ENCODE measurements around the gene RAB11FIP3.

The RAB11FIP3 gene

DNA sequence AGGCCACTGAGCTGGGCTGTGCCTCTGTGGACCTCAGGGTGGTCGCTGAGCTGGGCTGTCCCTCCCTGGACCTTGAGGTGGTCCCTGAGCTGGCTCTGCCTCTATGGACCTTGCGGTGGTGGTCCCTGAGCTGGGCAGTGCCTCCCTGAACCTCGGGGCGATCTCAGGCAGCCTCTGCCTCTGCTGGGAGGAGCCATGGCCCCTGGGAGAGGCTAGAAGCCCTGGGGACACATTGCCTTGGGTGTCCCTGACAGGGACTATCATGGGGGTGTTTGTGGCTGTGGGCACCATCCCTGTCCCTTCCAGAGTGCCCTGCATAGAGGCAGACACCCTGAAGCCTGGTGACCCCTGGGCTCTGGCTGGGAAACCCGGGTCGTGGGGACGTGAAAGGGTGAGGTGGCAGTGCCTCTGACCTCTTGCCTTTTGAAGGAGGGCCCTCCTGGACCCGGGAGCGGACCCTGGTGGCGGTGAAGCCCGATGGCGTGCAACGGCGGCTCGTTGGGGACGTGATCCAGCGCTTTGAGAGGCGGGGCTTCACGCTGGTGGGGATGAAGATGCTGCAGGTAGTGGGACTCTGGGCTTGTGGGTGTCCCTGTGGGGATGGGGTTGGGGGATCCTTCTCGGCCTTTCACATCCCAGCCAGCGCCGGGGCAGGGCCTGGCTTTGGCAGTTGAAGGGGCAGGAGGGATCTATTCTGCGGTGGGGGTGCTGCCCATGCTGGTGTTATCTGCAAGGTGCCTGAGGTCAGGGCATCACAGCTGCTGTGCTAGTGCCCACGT lies 26.7 kb upstream of the RAB11FIP3 start:
- H3K9me3 ChIP-seq (replicated peaks; ENCODE audit: insufficient read depth, low read length), result no peaks in the 10 kb centered on the region
- no peaks in the 10 kb centered on the region for H3K36me3 ChIP-seq (replicated peaks; ENCODE audit: insufficient read depth, low read length)
- H2AFZ ChIP-seq (ENCODE audit: low read length), result no peak overlapping the region
- no peak overlapping the region for H3K9ac ChIP-seq (ENCODE audit: low read length)
- TF ChIP-seq EZH2phosphoT487 (IDR thresholded peaks at IDR 0.05; ENCODE audit: low read length) (no peak), EZH2 (optimal IDR thresholded peaks at IDR 0.05; ENCODE audit: low read depth, low read length) (no peak)
- TF ChIP-seq, protein P1, sequence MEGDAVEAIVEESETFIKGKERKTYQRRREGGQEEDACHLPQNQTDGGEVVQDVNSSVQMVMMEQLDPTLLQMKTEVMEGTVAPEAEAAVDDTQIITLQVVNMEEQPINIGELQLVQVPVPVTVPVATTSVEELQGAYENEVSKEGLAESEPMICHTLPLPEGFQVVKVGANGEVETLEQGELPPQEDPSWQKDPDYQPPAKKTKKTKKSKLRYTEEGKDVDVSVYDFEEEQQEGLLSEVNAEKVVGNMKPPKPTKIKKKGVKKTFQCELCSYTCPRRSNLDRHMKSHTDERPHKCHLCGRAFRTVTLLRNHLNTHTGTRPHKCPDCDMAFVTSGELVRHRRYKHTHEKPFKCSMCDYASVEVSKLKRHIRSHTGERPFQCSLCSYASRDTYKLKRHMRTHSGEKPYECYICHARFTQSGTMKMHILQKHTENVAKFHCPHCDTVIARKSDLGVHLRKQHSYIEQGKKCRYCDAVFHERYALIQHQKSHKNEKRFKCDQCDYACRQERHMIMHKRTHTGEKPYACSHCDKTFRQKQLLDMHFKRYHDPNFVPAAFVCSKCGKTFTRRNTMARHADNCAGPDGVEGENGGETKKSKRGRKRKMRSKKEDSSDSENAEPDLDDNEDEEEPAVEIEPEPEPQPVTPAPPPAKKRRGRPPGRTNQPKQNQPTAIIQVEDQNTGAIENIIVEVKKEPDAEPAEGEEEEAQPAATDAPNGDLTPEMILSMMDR (IDR thresholded peaks at IDR 0.05; ENCODE audit: low read length), result no peak
- peaks cover 16% of the 10 kb centered on the region for H3K79me2 ChIP-seq (ENCODE audit: low read length)
- no peak for DNase-seq
- H3K4me2 ChIP-seq (ENCODE audit: low read depth, low read length), result no peak overlapping the region
- no peaks in the 10 kb centered on the region for H4K20me1 ChIP-seq (ENCODE audit: insufficient read depth, low read length)
- no peak overlapping the region for H3K4me3 ChIP-seq (ENCODE audit: low read length)
- no peak overlapping the region for H3K27ac ChIP-seq (ENCODE audit: low read length)
- H3K4me1 ChIP-seq (ENCODE audit: low read length), result peaks cover 7% of the 10 kb centered on the region
- no peaks in the 10 kb centered on the region for H3K27me3 ChIP-seq (replicated peaks; ENCODE audit: insufficient read depth, low read length)
- H3K9me2 ChIP-seq (replicated peaks; ENCODE audit: insufficient read depth, low read length), result no peaks in the 10 kb centered on the region
- peaks cover 29% of the 10 kb centered on the region for H3F3A ChIP-seq (ENCODE audit: insufficient read depth, low read length)

DNA sequence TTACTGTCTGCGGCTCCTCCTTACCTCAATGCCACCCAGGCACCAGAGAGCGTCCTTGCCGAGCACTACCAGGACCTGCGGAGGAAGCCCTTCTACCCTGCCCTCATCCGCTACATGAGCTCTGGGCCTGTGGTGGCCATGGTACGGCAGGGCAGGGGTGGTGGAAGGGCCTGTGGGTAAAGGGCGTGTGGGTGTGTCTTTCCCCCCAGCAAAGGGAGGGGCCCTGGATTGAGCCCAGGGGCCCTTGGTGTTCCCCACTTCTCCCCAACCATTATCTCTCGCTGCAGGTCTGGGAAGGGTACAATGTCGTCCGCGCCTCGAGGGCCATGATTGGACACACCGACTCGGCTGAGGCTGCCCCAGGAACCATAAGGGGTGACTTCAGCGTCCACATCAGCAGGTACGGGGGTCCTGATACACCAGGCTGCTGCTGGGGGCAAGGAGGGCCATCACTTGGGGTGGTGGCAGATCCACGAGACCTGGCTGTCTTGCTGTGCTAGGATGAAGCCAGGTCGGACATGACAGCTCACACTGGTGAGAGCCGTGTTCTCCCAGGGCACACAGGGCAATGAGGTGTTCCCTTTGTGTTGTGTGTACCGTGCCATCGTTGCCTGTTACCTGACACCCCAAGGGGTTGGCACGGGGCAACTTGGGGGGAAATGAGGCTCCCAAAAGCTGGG lies 26.0 kb upstream of the RAB11FIP3 start:
- H3K4me1 ChIP-seq (ENCODE audit: low read length), result peaks cover 7% of the 10 kb centered on the region
- no peaks in the 10 kb centered on the region for H3K36me3 ChIP-seq (replicated peaks; ENCODE audit: insufficient read depth, low read length)
- H3K9me3 ChIP-seq (replicated peaks; ENCODE audit: insufficient read depth, low read length), result no peaks in the 10 kb centered on the region
- no peak for DNase-seq
- H3K27me3 ChIP-seq (replicated peaks; ENCODE audit: insufficient read depth, low read length), result no peaks in the 10 kb centered on the region
- H4K20me1 ChIP-seq (ENCODE audit: insufficient read depth, low read length), result no peaks in the 10 kb centered on the region
- TF ChIP-seq EZH2phosphoT487 (IDR thresholded peaks at IDR 0.05; ENCODE audit: low read length), result no peak
- no peaks in the 10 kb centered on the region for H3K9me2 ChIP-seq (replicated peaks; ENCODE audit: insufficient read depth, low read length)
- peaks cover 29% of the 10 kb centered on the region for H3F3A ChIP-seq (ENCODE audit: insufficient read depth, low read length)
- H3K4me3 ChIP-seq (ENCODE audit: low read length), result no peak overlapping the region
- no peak overlapping the region for H2AFZ ChIP-seq (ENCODE audit: low read length)
- peaks cover 16% of the 10 kb centered on the region for H3K79me2 ChIP-seq (ENCODE audit: low read length)
- no peak overlapping the region for H3K4me2 ChIP-seq (ENCODE audit: low read depth, low read length)
- H3K9ac ChIP-seq (ENCODE audit: low read length), result no peak overlapping the region
- H3K27ac ChIP-seq (ENCODE audit: low read length), result no peak overlapping the region

DNA sequence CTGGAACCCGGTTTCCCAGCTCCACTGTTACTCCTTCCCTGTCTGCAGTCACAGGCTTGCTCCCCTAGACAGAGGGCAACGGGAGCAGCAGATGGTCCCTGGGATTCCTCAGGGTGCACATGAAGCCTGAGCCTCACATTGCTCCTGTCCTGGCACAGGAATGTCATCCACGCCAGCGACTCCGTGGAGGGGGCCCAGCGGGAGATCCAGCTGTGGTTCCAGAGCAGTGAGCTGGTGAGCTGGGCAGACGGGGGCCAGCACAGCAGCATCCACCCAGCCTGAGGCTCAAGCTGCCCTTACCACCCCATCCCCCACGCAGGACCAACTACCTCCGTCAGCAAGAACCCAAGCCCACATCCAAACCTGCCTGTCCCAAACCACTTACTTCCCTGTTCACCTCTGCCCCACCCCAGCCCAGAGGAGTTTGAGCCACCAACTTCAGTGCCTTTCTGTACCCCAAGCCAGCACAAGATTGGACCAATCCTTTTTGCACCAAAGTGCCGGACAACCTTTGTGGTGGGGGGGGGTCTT lies 25.3 kb upstream of the RAB11FIP3 start:
- TF ChIP-seq EZH2phosphoT487 (IDR thresholded peaks at IDR 0.05; ENCODE audit: low read length), result no peak
- no peak for TF ChIP-seq EZH2 (optimal IDR thresholded peaks at IDR 0.05; ENCODE audit: low read depth, low read length)
- TF ChIP-seq, protein P1 (IDR thresholded peaks at IDR 0.05; ENCODE audit: low read length), result no peak
- DNase-seq, result no peak
- Histone ChIP-seq H3F3A (ENCODE audit: insufficient read depth, low read length) (peaks cover 29% of the 10 kb centered on the region), H3K9me3 (replicated peaks; ENCODE audit: insufficient read depth, low read length) (no peaks in the 10 kb centered on the region), H3K4me3 (ENCODE audit: low read length) (peak overlapping the region; percentile 94), H3K27ac (ENCODE audit: low read length) (peak overlapping the region; percentile 66; the same call in 1 of the 2 replicates), H2AFZ (ENCODE audit: low read length) (no peak overlapping the region), H3K9me2 (replicated peaks; ENCODE audit: insufficient read depth, low read length) (no peaks in the 10 kb centered on the region), H4K20me1 (ENCODE audit: insufficient read depth, low read length) (no peaks in the 10 kb centered on the region), H3K4me2 (ENCODE audit: low read depth, low read length) (peak overlapping the region; percentile 94), H3K79me2 (ENCODE audit: low read length) (peaks cover 16% of the 10 kb centered on the region), H3K36me3 (replicated peaks; ENCODE audit: insufficient read depth, low read length) (no peaks in the 10 kb centered on the region), H3K4me1 (ENCODE audit: low read length) (peaks cover 5% of the 10 kb centered on the region), H3K27me3 (replicated peaks; ENCODE audit: insufficient read depth, low read length) (no peaks in the 10 kb centered on the region), H3K9ac (ENCODE audit: low read length) (peak overlapping the region; percentile 75; the same call in 1 of the 2 replicates)
